ENCODE results near the gene REEP2.

DNA sequence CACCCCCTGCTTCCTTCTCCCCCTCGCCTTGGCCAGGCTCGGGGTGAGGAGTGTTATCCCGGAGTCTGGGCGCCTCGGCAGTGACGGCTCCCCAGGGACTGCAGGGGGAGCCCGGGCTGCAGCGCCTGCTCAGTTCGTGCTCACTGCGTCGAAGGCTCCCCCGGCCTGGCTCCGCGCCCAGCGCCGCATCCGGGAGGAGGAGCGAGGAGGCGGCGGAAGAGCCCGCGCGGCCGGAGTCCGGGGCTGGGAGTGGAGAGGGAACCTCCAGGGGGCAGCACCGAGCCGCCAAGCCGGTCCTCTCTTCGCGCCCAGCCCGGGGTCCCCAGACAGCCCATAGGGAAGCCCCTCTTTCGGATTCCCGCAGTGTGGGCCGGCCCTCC, 25.1 kb downstream of the REEP2 start:
- TF ChIP-seq CTCF (conservative IDR thresholded peaks at IDR 0.05; ENCODE audit: low read depth, low read length) (peak; percentile 92), EZH2 (IDR thresholded peaks at IDR 0.05; ENCODE audit: borderline replicate concordance, low read depth, low read length, poor library complexity, severe bottlenecking) (no peak)
